H1 (cell line): Measurements from ENCODE around the gene CRAT. TPM values are rescaled to one million over a fixed set of nuclear protein-coding genes. Genes with fewer than 3 reads are reported as not detected.

Experiments
- CTCF ChIA-PET: fragments of 300-600 bp; sonication (Branson Sonifier 250); formaldehyde crosslinking; loops from one replicate; lab custom pipeline; 2021; ENCODE audit not compliant: partially characterized antibody; lab: Charles Lee
- POLR2A ChIA-PET: fragments of 300-600 bp; sonication (Branson Sonifier 250); formaldehyde crosslinking; loops from one replicate; lab custom pipeline; 2021; ENCODE audit warnings: inconsistent platforms; ENCODE audit not compliant: partially characterized antibody; lab: Charles Lee
- DNase-seq, 2 experiments: peaks; one replicate each; pipeline versions ENCODE4 v3.0.0 to v3.0.0-alpha.2; 2010 to 2022; ENCODE audit warnings: low spot score in 2 of 2, low read depth in 1 of 2, mixed read lengths in 1 of 2
- FAIRE-seq: peaks from 2 replicates; lab custom pipeline; 2011; peaks lifted over from hg19 to GRCh38; lab: Jason Lieb, UNC
- H2AFZ ChIP-seq: 2 replicates; pipeline ENCODE4 v1.8.1; 2012; ENCODE audit warnings: low read length, inconsistent platforms
- H2AK5ac ChIP-seq: 2 replicates; pipeline ENCODE4 v1.6.1; 2013; ENCODE audit warnings: low read depth, low read length
- H2BK120ac ChIP-seq: replicated peaks from 2 replicates; pipeline ENCODE3; 2013; ENCODE audit warnings: low read depth, low read length, inconsistent platforms
- H2BK12ac ChIP-seq: 2 replicates; pipeline ENCODE4 v1.6.1; 2013; ENCODE audit warnings: low read depth, low read length
- H2BK15ac ChIP-seq: 2 replicates; pipeline ENCODE4 v1.6.1; 2013; ENCODE audit warnings: low read length
- H2BK20ac ChIP-seq: 2 replicates; pipeline ENCODE4 v1.6.1; 2013; ENCODE audit warnings: low read length
- H2BK5ac ChIP-seq: 2 replicates; pipeline ENCODE4 v1.6.1; 2013; ENCODE audit warnings: low read depth, low read length
- H3K14ac ChIP-seq: 2 replicates; pipeline ENCODE4 v1.6.1; 2013; ENCODE audit warnings: inconsistent platforms; ENCODE audit not compliant: insufficient read length
- H3K18ac ChIP-seq: 2 replicates; pipeline ENCODE4 v1.6.1; 2013; ENCODE audit warnings: low read length; ENCODE audit errors: extremely low read depth
- H3K23ac ChIP-seq: 2 replicates; pipeline ENCODE4 v1.6.1; 2013; ENCODE audit warnings: inconsistent platforms; ENCODE audit not compliant: insufficient read length
- H3K23me2 ChIP-seq: 2 replicates; pipeline ENCODE4 v1.6.1; 2013; ENCODE audit warnings: low read depth, low read length
- H3K27ac ChIP-seq: 2 replicates; pipeline ENCODE4 v1.6.1; 2011; ENCODE audit warnings: low read depth, low read length, inconsistent platforms
- H3K27me3 ChIP-seq, 4 experiments: replicated peaks in 1 of 4; 1 replicate in 1 of 4; 2 replicates in 3 of 4; pipeline versions ENCODE4 v1.6.1 to v1.8.1; 2011 to 2013; ENCODE audit warnings: low read length in 3 of 4, mild to moderate bottlenecking in 3 of 4, inconsistent platforms in 2 of 4, mixed read lengths in 2 of 4, moderate library complexity in 1 of 4; ENCODE audit not compliant: control insufficient read depth in 3 of 4, insufficient read depth in 3 of 4; ENCODE audit errors: extremely low read depth in 1 of 4
- H3K36me3 ChIP-seq, 4 experiments: 2 replicates each; pipeline versions ENCODE4 v1.6.1 to v1.8.1; 2011 to 2013; ENCODE audit warnings: mild to moderate bottlenecking in 4 of 4, low read length in 3 of 4, moderate library complexity in 2 of 4, control low read depth in 1 of 4, inconsistent platforms in 1 of 4; ENCODE audit not compliant: insufficient read depth in 4 of 4, control insufficient read depth in 2 of 4
- H3K4ac ChIP-seq: replicated peaks from 2 replicates; pipeline ENCODE3; 2013; ENCODE audit warnings: low read length, low read depth, mixed read lengths, inconsistent platforms; ENCODE audit not compliant: insufficient read length
- H3K4me1 ChIP-seq, 4 experiments: replicated peaks in 1 of 4; 1 replicate in 1 of 4; 2 replicates in 3 of 4; pipeline versions ENCODE4 v1.6.1 to v1.8.1; 2011 to 2013; ENCODE audit warnings: low read length in 3 of 4, inconsistent platforms in 2 of 4, mixed read lengths in 1 of 4; ENCODE audit not compliant: insufficient read depth in 4 of 4, control insufficient read depth in 3 of 4
- H3K4me2 ChIP-seq, 2 experiments: 2 replicates each; pipeline versions ENCODE4 v1.6.1 to v1.8.1; 2011 to 2013; ENCODE audit warnings: low read depth in 2 of 2, low read length in 2 of 2, control low read depth in 1 of 2, inconsistent platforms in 1 of 2, mild to moderate bottlenecking in 1 of 2; ENCODE audit not compliant: insufficient read depth in 1 of 2
- H3K4me3 ChIP-seq, 4 experiments: fragments of 200-600, 300-600 bp in 1 of 4; sonication (generic), shearing (Covaris generic), sonication (Bioruptor Twin) in 1 of 4; 2 replicates each; pipeline versions ENCODE4 v1.5.1 to v1.8.1; 2011 to 2016; ENCODE audit warnings: low read length in 4 of 4, low read depth in 3 of 4, control low read depth in 2 of 4, inconsistent platforms in 2 of 4, mild to moderate bottlenecking in 2 of 4, mixed read lengths in 1 of 4, moderate library complexity in 1 of 4; ENCODE audit not compliant: insufficient read depth in 2 of 4; ENCODE audit errors: extremely low read depth in 1 of 4
- H3K56ac ChIP-seq: replicated peaks from 2 replicates; pipeline ENCODE3; 2013; ENCODE audit warnings: low read depth, mild to moderate bottlenecking, mixed read lengths, low read length, inconsistent platforms; ENCODE audit not compliant: insufficient read length
- H3K79me1 ChIP-seq: 2 replicates; pipeline ENCODE4 v1.6.1; 2013; ENCODE audit warnings: low read depth, low read length, control low read depth
- H3K79me2 ChIP-seq, 2 experiments: 2 replicates each; pipeline versions ENCODE4 v1.6.1 to v1.8.1; 2012 to 2013; ENCODE audit warnings: low read length in 2 of 2, mild to moderate bottlenecking in 2 of 2, inconsistent platforms in 1 of 2; ENCODE audit not compliant: insufficient read depth in 2 of 2, control insufficient read depth in 1 of 2
- H3K9ac ChIP-seq, 4 experiments: replicated peaks in 1 of 4; 1 replicate in 1 of 4; 2 replicates in 3 of 4; pipeline versions ENCODE4 v1.6.1 to v1.8.1; 2011 to 2013; ENCODE audit warnings: low read depth in 3 of 4, low read length in 3 of 4, control low read depth in 2 of 4, mild to moderate bottlenecking in 2 of 4, moderate library complexity in 2 of 4, inconsistent platforms in 1 of 4; ENCODE audit errors: extremely low read depth in 1 of 4
- H3K9me3 ChIP-seq, 2 experiments: 2 replicates each; pipeline versions ENCODE4 v1.6.1 to v1.8.1; 2012 to 2013; ENCODE audit warnings: mild to moderate bottlenecking in 2 of 2, moderate library complexity in 2 of 2, control low read depth in 1 of 2, inconsistent platforms in 1 of 2, low read depth in 1 of 2, low read length in 1 of 2, mixed read lengths in 1 of 2; ENCODE audit not compliant: insufficient read depth in 2 of 2
- H4K20me1 ChIP-seq, 2 experiments: replicated peaks in 1 of 2; 2 replicates each; pipeline versions ENCODE3 to v1.8.1; 2011 to 2013; ENCODE audit warnings: inconsistent platforms in 2 of 2, low read length in 2 of 2, mild to moderate bottlenecking in 1 of 2; ENCODE audit not compliant: insufficient read depth in 2 of 2, control insufficient read depth in 1 of 2
- H4K5ac ChIP-seq: 2 replicates; pipeline ENCODE4 v1.6.1; 2013; ENCODE audit warnings: low read length, low read depth, mixed read lengths, inconsistent platforms; ENCODE audit not compliant: insufficient read length
- H4K8ac ChIP-seq: 2 replicates; pipeline ENCODE4 v1.8.0; 2013; ENCODE audit warnings: mild to moderate bottlenecking, moderate library complexity, low read length, inconsistent platforms; ENCODE audit not compliant: insufficient read depth; ENCODE audit errors: extremely low read depth
- H4K91ac ChIP-seq: replicated peaks from 2 replicates; pipeline ENCODE3; 2013; ENCODE audit warnings: low read length, mixed read lengths, inconsistent platforms; ENCODE audit not compliant: insufficient read length
- ASH2L ChIP-seq: fragments of 200-600, 300-600 bp; sonication (generic); IDR thresholded peaks from one replicate; pipeline ENCODE4 v1.7.1; 2017; ENCODE audit warnings: low read length
- BACH1 ChIP-seq: IDR thresholded peaks from 2 replicates; pipeline ENCODE4 v1.6.1; 2012; ENCODE audit warnings: low read length, improper control_type of control experiment
- CEBPB ChIP-seq: IDR thresholded peaks from 2 replicates; pipeline ENCODE4 v1.6.1; 2012; ENCODE audit warnings: low read depth, low read length
- CREB1 ChIP-seq: IDR thresholded peaks from 2 replicates; pipeline ENCODE4 v1.6.1; 2012; ENCODE audit warnings: inconsistent platforms
- JUN ChIP-seq: IDR thresholded peaks from 2 replicates; pipeline ENCODE4 v1.6.1; 2011; ENCODE audit warnings: low read depth, mild to moderate bottlenecking, improper control_type of control experiment, low read length
- KDM1A ChIP-seq: fragments of 200-600, 300-600 bp; sonication (generic); IDR thresholded peaks from 2 replicates; pipeline ENCODE4 v1.7.1; 2016; ENCODE audit warnings: mild to moderate bottlenecking, low read length, borderline replicate concordance
- NANOG ChIP-seq: IDR thresholded peaks from 2 replicates; pipeline ENCODE4 v1.6.1; 2011; ENCODE audit warnings: low read length, low read depth, mild to moderate bottlenecking, inconsistent platforms; ENCODE audit not compliant: insufficient read depth, poor library complexity, severe bottlenecking
- TBP ChIP-seq: IDR thresholded peaks from 2 replicates; pipeline ENCODE4 v1.6.1; 2011; ENCODE audit warnings: low read depth, low read length, improper control_type of control experiment
- USF2 ChIP-seq: IDR thresholded peaks from 2 replicates; pipeline ENCODE4 v1.6.1; 2011; ENCODE audit warnings: low read length, improper control_type of control experiment
- WGBS, 2 experiments: shearing (Covaris generic) in 1 of 2; methylation state at CpG; one replicate each; pipeline versions ENCODE4 v1.1.6 to v1.1.7; 2013 to 2015; ENCODE audit warnings: low lambda C conversion rate in 2 of 2, mixed read lengths in 2 of 2, inconsistent platforms in 1 of 2, low coverage in 1 of 2, missing lambda C conversion rate in 1 of 2; ENCODE audit not compliant: insufficient replicate concordance in 2 of 2, insufficient coverage in 1 of 2, insufficient read length in 1 of 2; ENCODE audit errors: extremely low coverage in 1 of 2, missing lambda C conversion rate in 1 of 2; 5-methylcytosine and 5-hydroxymethylcytosine counted together
- polyA plus RNA-seq, 7 experiments: library from polyadenylated mRNA; depleted of rRNA in 3 of 7; stranded (reverse) in 5 of 7; unstranded in 2 of 7; fragments of >200 nt in 5 of 7; fragments of 200-250 nt in 2 of 7; gene quantifications; 1 replicate in 5 of 7; 2 replicates in 1 of 7; 4 replicates in 1 of 7; pipeline versions ENCODE4 v1.2.1 to v1.2.3, GENCODE V29; 2011 to 2013; ENCODE audit warnings: missing spikeins in 2 of 7, mixed read lengths in 2 of 7
- total RNA-seq: library from RNA; stranded (reverse); fragmentation: NEBNext Ultra II Directional; extraction: Animal tissue kit (Norgen Biotek cat#: 25700); gene quantifications from 2 replicates; pipeline ENCODE4 v1.2.1, GENCODE V29; 2021

Gene CRAT
- total and polyA plus RNA-seq, 2 of the 8 experiments (the other 6 are each of a cell fraction or from before 2014, with no cell fraction given) = 8.2 to 17.3 TPM

GRCh38 chr9:129094387-129095169, 16.0 kb downstream of the CRAT start:
- H3K27me3 ChIP-seq = no peaks in the 10 kb centered on the region

More at GRCh38 chr9:129094387-129095169, 16.0 kb downstream of the CRAT start:
- Histone ChIP-seq H4K20me1 (no peaks in the 10 kb centered on the region), H2BK12ac (no peak overlapping the region), H3K23ac (no peak overlapping the region), H2BK20ac (no peak overlapping the region), H3K18ac (no peak overlapping the region), H3K79me2 (no peaks in the 10 kb centered on the region), H2BK5ac (no peak overlapping the region), H3K4me1 (no peaks in the 10 kb centered on the region), H2BK120ac (no peak overlapping the region), H2AFZ (no peak overlapping the region), H2BK15ac (no peak overlapping the region), H3K9ac (no peak overlapping the region), H3K36me3 (peaks cover 3 to 9% (median 3%) of the 10 kb centered on the region in 4 experiments; a peak in 6 of 8 replicates), H4K5ac (no peak overlapping the region), H3K4me2 (no peak overlapping the region), H4K8ac (no peak overlapping the region), H4K91ac (no peak overlapping the region), H2AK5ac (no peak overlapping the region), H3K79me1 (no peaks in the 10 kb centered on the region)
- CTCF ChIA-PET = interaction anchor here (1.2 to 2.6 kb wide), 6 partner anchors 9 to 89 kb away, joined by 3 to 12 read pairs (median 4); no protein-coding TSS in a partner anchor
- FAIRE-seq (no peak), DNase-seq (no peak)
- WGBS, 2 experiments = 95% methylated on average over 13 of the region's 13 CpGs; no CpG with 5 or more reads in 1 of the 2 experiments
- no peak for TF ChIP-seq USF2
- no peak for TF ChIP-seq JUN
- no peak for TF ChIP-seq KDM1A
- TF ChIP-seq TBP = no peak
- TF ChIP-seq NANOG = no peak
- no peak for TF ChIP-seq ASH2L
- TF ChIP-seq BACH1 = no peak
- no peak for TF ChIP-seq CREB1
- TF ChIP-seq CEBPB = no peak
- TF ChIP-seq, all 59 proteins: peak for 0
- Histone ChIP-seq H3K23me2 (no peaks in the 10 kb centered on the region), H3K9me3 (no peaks in the 10 kb centered on the region), H3K27ac (no peak overlapping the region), H3K56ac (no peak overlapping the region), H3K4me3 (no peak overlapping the region), H3K14ac (no peak overlapping the region), H3K4ac (no peak overlapping the region)
- POLR2A ChIA-PET = interaction anchor here (0.6 to 4.8 kb wide), 5 partner anchors 9 to 62 kb away, joined by 3 to 27 read pairs (median 5); partner anchors contain the start of genes DOLPP1 and PTPA
